WTC11 (cell line): ENCODE data around the gene IL10.

Experiments
- ATF2 ChIP-seq: sonication (generic); formaldehyde crosslinking; IDR thresholded peaks from 2 replicates; pipeline ENCODE4 v1.8.1; 2022; ENCODE audit warnings: low read depth, missing genetic modification reagents, borderline replicate concordance
- ZNF416 ChIP-seq: fragments of 250-450 bp; sonication (Bioruptor Pico); IDR thresholded peaks from 2 replicates; pipeline ENCODE4 v1.9.0; 2021; ENCODE audit warnings: mild to moderate bottlenecking, inconsistent platforms

GRCh38 chr1:206754011-206754410, 18.3 kb downstream of the IL10 start:
- TF ChIP-seq ATF2 (CRISPR knock-in tag) (no peak), ZNF416 (no peak)
